Measurements from ENCODE around the gene OPN3.
"Not testable (repeated sequence)": the region's sequence is repeated elsewhere in the genome, so short reads cannot be mapped to it uniquely, and the experiment has no call there.

Gene OPN3

GRCh38 chr1:241640149-241640866 lies at the start of gene OPN3, which contains the start of gene CHML:
TSS of gene OPN3 (minus strand) at chr1:241640369. CDS start at chr1:241640254, 115 bp downstream.
TSS of gene CHML (minus strand) at chr1:241640369. CDS start at chr1:241635766, 4,603 bp downstream.
- Histone ChIP-seq H3K27me3 (no peaks in the 10 kb centered on the region), H3K36me3 (no peaks in the 10 kb centered on the region), H3K4me3 (ENCODE audit: low read depth in 1 of 2, low read length in 1 of 2) (peak within 1 kb of the TSS; percentile 74 to 87), H3K9me3 (no peaks in the 10 kb centered on the region), H3K4me1 (ENCODE audit: control insufficient read depth in 1 of 2, insufficient read depth in 1 of 2, low read depth in 1 of 2, low read length in 1 of 2) (peaks cover 21 to 23% of the 10 kb centered on the region in 2 experiments), H3K27ac (peak within 1 kb of the TSS; percentile 30)
- peak; percentile 27 for TF ChIP-seq CTCF (IDR thresholded peaks at IDR 0.05)

GRCh38 chr1:241688940-241689368 lies 48.8 kb upstream of the OPN3 start:
- Histone ChIP-seq H3K4me1 (ENCODE audit: control insufficient read depth in 1 of 2, insufficient read depth in 1 of 2, low read depth in 1 of 2, low read length in 1 of 2) (no peaks in the 10 kb centered on the region), H3K4me3 (ENCODE audit: low read depth in 1 of 2, low read length in 1 of 2) (no peak overlapping the region), H3K27me3 (no peaks in the 10 kb centered on the region), H3K27ac (no peak overlapping the region), H3K36me3 (no peaks in the 10 kb centered on the region), H3K9me3 (no peaks in the 10 kb centered on the region)
- TF ChIP-seq CTCF (IDR thresholded peaks at IDR 0.05) = no peak

GRCh38 chr1:241684108-241684507 lies 43.9 kb upstream of the OPN3 start:
- H3K27ac ChIP-seq = no peak overlapping the region
- no peaks in the 10 kb centered on the region for H3K9me3 ChIP-seq
- no peaks in the 10 kb centered on the region for H3K27me3 ChIP-seq
- no peaks in the 10 kb centered on the region for H3K4me1 ChIP-seq (ENCODE audit: control insufficient read depth in 1 of 2, insufficient read depth in 1 of 2, low read depth in 1 of 2, low read length in 1 of 2)
- no peaks in the 10 kb centered on the region for H3K36me3 ChIP-seq
- no peak for TF ChIP-seq CTCF (IDR thresholded peaks at IDR 0.05)
- no peak overlapping the region for H3K4me3 ChIP-seq (ENCODE audit: low read depth in 1 of 2, low read length in 1 of 2)

GRCh38 chr1:241682921-241683320 lies 42.8 kb upstream of the OPN3 start:
- H3K36me3 ChIP-seq = no peaks in the 10 kb centered on the region
- H3K27me3 ChIP-seq = no peaks in the 10 kb centered on the region
- no peak overlapping the region for H3K4me3 ChIP-seq (ENCODE audit: low read depth in 1 of 2, low read length in 1 of 2)
- H3K9me3 ChIP-seq = no peaks in the 10 kb centered on the region
- TF ChIP-seq CTCF (IDR thresholded peaks at IDR 0.05) = no peak
- no peak overlapping the region for H3K27ac ChIP-seq
- H3K4me1 ChIP-seq (ENCODE audit: control insufficient read depth in 1 of 2, insufficient read depth in 1 of 2, low read depth in 1 of 2, low read length in 1 of 2) = no peaks in the 10 kb centered on the region

GRCh38 chr1:241681861-241682448 lies 41.8 kb upstream of the OPN3 start:
- not testable (repeated sequence) for H3K27me3 ChIP-seq; H3K4me1 ChIP-seq (ENCODE audit: control insufficient read depth in 1 of 2, insufficient read depth in 1 of 2, low read depth in 1 of 2, low read length in 1 of 2); H3K36me3 ChIP-seq; H3K9me3 ChIP-seq; H3K27ac ChIP-seq; H3K4me3 ChIP-seq (ENCODE audit: low read depth in 1 of 2, low read length in 1 of 2)

- Histone ChIP-seq H3K9me3 (no peaks in the 10 kb centered on the region), H3K4me3 (ENCODE audit: low read depth in 1 of 2, low read length in 1 of 2) (no peak overlapping the region), H3K36me3 (no peaks in the 10 kb centered on the region), H3K27me3 (no peaks in the 10 kb centered on the region), H3K27ac (no peak overlapping the region), H3K4me1 (ENCODE audit: control insufficient read depth in 1 of 2, insufficient read depth in 1 of 2, low read depth in 1 of 2, low read length in 1 of 2) (no peaks in the 10 kb centered on the region)
- no peak for TF ChIP-seq CTCF (IDR thresholded peaks at IDR 0.05)
These were observed 39.8 kb upstream of the OPN3 start for GRCh38 chr1:241679961-241680360.
